ENCODE results near the gene TFPT. TPM values are rescaled to one million over a fixed set of nuclear protein-coding genes. Genes with fewer than 3 reads are reported as not detected.
A peak's percentile ranks its signal among the peaks of the same experiment; 100 is the strongest.

Gene TFPT
- total RNA-seq, 6 donors from 2014 or later: 10.5 to 51.3 (median 26.2) TPM

GRCh38 chr19:54162241-54162805 is 46.9 kb upstream of the TFPT start:
- peaks cover 0 to 10% (median 6%) of the 10 kb centered on the region in 4 donors for H3K36me3 ChIP-seq
- peak; percentile 90 to 95 for DNase-seq
- ATAC-seq (ENCODE audit: low FRiP score in 2 of 2): peak; percentile 72 to 82
- peak overlapping the region; percentile 38 to 57 (median 53) for H3K4me3 ChIP-seq
- peak overlapping the region; percentile 46 to 65 (median 64) for H3K27ac ChIP-seq
- no peaks in the 10 kb centered on the region for H3K9me3 ChIP-seq
- WGBS, 2 donors: 1 to 2% methylated on average over 14 to 24 of the region's 35 CpGs
- H3K4me1 ChIP-seq: peaks cover 44 to 54% (median 48%) of the 10 kb centered on the region in 4 donors
- H3K27me3 ChIP-seq: no peaks in the 10 kb centered on the region
- no peak for TF ChIP-seq EP300 (IDR thresholded peaks at IDR 0.05)
- peak in 1 of 2 donors; percentile 39 for TF ChIP-seq POLR2AphosphoS5 (IDR thresholded peaks at IDR 0.05)
- TF ChIP-seq POLR2A (IDR thresholded peaks at IDR 0.05): no peak

GRCh38 chr19:54160854-54161253 is 45.4 kb upstream of the TFPT start:
- DNase-seq (no peak), ATAC-seq (ENCODE audit: low FRiP score in 2 of 2) (no peak)
- 44 to 56% methylated on average over 12 to 13 of the region's 13 CpGs for WGBS, 2 donors
- no peaks in the 10 kb centered on the region for H3K27me3 ChIP-seq
- peak overlapping the region; percentile 78 to 98 (median 92) for H3K27ac ChIP-seq
- peaks cover 0 to 25% (median 21%) of the 10 kb centered on the region in 4 donors for H3K36me3 ChIP-seq
- TF ChIP-seq POLR2AphosphoS5 (IDR thresholded peaks at IDR 0.05) (no peak), POLR2A (IDR thresholded peaks at IDR 0.05) (no peak), CTCF (IDR thresholded peaks at IDR 0.05) (no peak), EP300 (IDR thresholded peaks at IDR 0.05) (no peak)
- peak overlapping the region in 3 of 4 donors; percentile 83 to 96 (median 87) for H3K4me3 ChIP-seq
- peaks cover 44 to 60% (median 48%) of the 10 kb centered on the region in 4 donors for H3K4me1 ChIP-seq
- H3K9me3 ChIP-seq: no peaks in the 10 kb centered on the region

- TF ChIP-seq POLR2AphosphoS5 (IDR thresholded peaks at IDR 0.05) (peak in 1 of 2 donors; percentile 22), POLR2A (IDR thresholded peaks at IDR 0.05) (peak in 2 of 4 donors; percentile 39 to 49), CTCF (IDR thresholded peaks at IDR 0.05) (no peak)
- ATAC-seq (ENCODE audit: low FRiP score in 2 of 2) (no peak), DNase-seq (no peak)
- peaks cover 44 to 60% (median 48%) of the 10 kb centered on the region in 4 donors for H3K4me1 ChIP-seq
- WGBS, 2 donors: 5% methylated on average over 11 to 28 of the region's 28 CpGs
- H3K36me3 ChIP-seq: peaks cover 0 to 31% (median 26%) of the 10 kb centered on the region in 4 donors
- peak overlapping the region; percentile 8 to 96 (median 85) for H3K4me3 ChIP-seq
- peak overlapping the region; percentile 78 to 98 (median 92) for H3K27ac ChIP-seq
- H3K27me3 ChIP-seq: no peaks in the 10 kb centered on the region
- no peaks in the 10 kb centered on the region for H3K9me3 ChIP-seq
Observed at GRCh38 chr19:54160182-54160811, 44.8 kb upstream of the TFPT start.

GRCh38 chr19:54159352-54160181 is 44.1 kb upstream of the TFPT start, which contains the start of gene LENG1:
LENG1 (minus strand) TSS chr19:54159721; CDS start chr19:54159695, 26 bp downstream.
- DNase-seq: peak; percentile 96 to 100
- WGBS, 2 donors: 0% methylated on average over 35 to 51 of the region's 72 CpGs

More at GRCh38 chr19:54159352-54160181, 44.1 kb upstream of the TFPT start, which contains the start of gene LENG1:
- peak in 5 of 6 experiments; percentile 22 to 66 (median 52) for TF ChIP-seq CTCF (IDR thresholded peaks at IDR 0.05)
- TF ChIP-seq EP300 (IDR thresholded peaks at IDR 0.05): no peak
- peak; percentile 86 to 88 for TF ChIP-seq POLR2AphosphoS5 (IDR thresholded peaks at IDR 0.05)
- TF ChIP-seq POLR2A (IDR thresholded peaks at IDR 0.05): peak in 3 of 4 donors; percentile 47 to 83 (median 60)
- H3K4me3 ChIP-seq: peak within 1 kb of the TSS; percentile 76 to 96 (median 85)
- no peaks in the 10 kb centered on the region for H3K27me3 ChIP-seq
- ATAC-seq (ENCODE audit: low FRiP score in 2 of 2): peak; percentile 95 to 96
- peaks cover 42 to 57% (median 46%) of the 10 kb centered on the region in 4 donors for H3K4me1 ChIP-seq
- peak within 1 kb of the TSS; percentile 96 to 98 (median 96) for H3K27ac ChIP-seq
- no peaks in the 10 kb centered on the region for H3K9me3 ChIP-seq
- H3K36me3 ChIP-seq: peaks cover 1 to 38% (median 33%) of the 10 kb centered on the region in 4 donors

Data from upper lobe of left lung (tissue), 6 donors.